Measurements from ENCODE around the gene IGSF8.

DNA sequence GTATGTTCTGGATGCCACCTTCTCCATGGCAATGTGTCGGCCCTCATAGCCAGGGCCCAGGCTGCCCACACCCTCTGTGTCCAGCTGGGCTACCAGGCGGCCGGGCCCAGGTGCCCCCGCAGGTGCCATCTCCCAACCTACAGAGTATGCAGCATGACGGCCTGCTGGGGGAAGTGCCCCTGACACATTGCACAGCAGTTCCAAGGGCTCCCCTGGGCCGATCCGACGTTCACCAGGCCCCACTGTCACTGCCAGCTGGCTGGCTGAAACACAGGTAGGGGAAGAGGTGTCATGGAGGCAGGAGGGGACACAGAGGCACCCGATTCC is 5.4 kb downstream of the IGSF8 start:
- TF ChIP-seq, protein P1, sequence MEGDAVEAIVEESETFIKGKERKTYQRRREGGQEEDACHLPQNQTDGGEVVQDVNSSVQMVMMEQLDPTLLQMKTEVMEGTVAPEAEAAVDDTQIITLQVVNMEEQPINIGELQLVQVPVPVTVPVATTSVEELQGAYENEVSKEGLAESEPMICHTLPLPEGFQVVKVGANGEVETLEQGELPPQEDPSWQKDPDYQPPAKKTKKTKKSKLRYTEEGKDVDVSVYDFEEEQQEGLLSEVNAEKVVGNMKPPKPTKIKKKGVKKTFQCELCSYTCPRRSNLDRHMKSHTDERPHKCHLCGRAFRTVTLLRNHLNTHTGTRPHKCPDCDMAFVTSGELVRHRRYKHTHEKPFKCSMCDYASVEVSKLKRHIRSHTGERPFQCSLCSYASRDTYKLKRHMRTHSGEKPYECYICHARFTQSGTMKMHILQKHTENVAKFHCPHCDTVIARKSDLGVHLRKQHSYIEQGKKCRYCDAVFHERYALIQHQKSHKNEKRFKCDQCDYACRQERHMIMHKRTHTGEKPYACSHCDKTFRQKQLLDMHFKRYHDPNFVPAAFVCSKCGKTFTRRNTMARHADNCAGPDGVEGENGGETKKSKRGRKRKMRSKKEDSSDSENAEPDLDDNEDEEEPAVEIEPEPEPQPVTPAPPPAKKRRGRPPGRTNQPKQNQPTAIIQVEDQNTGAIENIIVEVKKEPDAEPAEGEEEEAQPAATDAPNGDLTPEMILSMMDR (IDR thresholded peaks at IDR 0.05) = no peak
- no peak for TF ChIP-seq EP300 (IDR thresholded peaks at IDR 0.05; ENCODE audit: low read depth)

Measured in transverse colon (tissue), 3 donors.